Lung microvascular endothelial cell (primary cell): Measurements from ENCODE around the gene FAN1. TPM values are rescaled to one million over a fixed set of nuclear protein-coding genes. Genes with fewer than 3 reads are reported as not detected.
A peak's percentile ranks its signal among the peaks of the same experiment; 100 is the strongest.
"Not testable (repeated sequence)": the region's sequence is repeated elsewhere in the genome, so short reads cannot be mapped to it uniquely, and the experiment has no call there.

Experiments used
- DNase-seq, 2 donors: peaks; one replicate each; pipeline versions ENCODE4 v3.0.0 to v3.0.0-alpha.2; 2010; ENCODE audit warnings: low read depth in 2 of 2
- total RNA-seq: library from RNA; depleted of rRNA; stranded (reverse); fragments of >200 nt; gene quantifications from 2 replicates; pipeline ENCODE4 v1.2.1, GENCODE V29; 2014

Gene FAN1
- total RNA-seq, result 4.8 and 9.5 TPM in 2 replicates

DNA sequence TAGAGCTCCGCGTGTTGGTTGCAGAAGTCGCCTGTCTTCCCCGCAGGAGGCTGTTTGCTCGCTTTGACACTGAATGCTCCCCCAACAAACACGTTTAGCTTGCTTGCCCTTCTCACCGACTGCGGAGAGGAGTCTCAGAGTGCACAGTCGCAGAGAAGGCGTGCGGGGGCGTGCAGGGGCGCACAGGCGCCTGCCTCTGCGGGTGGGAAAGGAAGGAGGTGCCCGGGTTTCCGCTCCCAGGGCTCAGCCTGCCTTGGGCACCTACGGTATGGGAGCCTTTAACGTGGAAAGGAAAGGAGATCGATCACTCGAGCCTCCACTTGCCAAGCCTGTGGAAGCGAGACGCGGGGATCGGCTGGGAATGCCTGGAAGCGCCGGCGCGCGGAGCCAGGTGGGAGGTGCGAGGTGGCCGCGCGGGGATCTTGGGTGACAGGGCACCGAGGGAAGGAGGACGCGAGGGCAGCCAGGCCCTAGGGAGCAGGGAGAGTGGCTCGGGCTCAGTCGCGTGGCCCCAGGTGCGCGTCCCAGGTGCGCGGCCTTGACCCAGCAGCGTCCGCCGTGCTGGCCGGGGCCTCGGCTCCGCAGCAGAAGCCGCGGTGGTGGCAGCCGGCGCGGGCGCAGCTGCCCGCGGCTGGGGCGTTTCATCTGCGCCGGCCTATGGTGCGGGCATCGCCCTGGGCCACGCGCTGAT, at the start of gene FAN1:
FAN1 (plus strand) TSS at position 419 of the 691 bp plus-strand sequence. CDS start 749 bp downstream, outside the sequence.
- peak; percentile 86 to 87 for DNase-seq

DNA sequence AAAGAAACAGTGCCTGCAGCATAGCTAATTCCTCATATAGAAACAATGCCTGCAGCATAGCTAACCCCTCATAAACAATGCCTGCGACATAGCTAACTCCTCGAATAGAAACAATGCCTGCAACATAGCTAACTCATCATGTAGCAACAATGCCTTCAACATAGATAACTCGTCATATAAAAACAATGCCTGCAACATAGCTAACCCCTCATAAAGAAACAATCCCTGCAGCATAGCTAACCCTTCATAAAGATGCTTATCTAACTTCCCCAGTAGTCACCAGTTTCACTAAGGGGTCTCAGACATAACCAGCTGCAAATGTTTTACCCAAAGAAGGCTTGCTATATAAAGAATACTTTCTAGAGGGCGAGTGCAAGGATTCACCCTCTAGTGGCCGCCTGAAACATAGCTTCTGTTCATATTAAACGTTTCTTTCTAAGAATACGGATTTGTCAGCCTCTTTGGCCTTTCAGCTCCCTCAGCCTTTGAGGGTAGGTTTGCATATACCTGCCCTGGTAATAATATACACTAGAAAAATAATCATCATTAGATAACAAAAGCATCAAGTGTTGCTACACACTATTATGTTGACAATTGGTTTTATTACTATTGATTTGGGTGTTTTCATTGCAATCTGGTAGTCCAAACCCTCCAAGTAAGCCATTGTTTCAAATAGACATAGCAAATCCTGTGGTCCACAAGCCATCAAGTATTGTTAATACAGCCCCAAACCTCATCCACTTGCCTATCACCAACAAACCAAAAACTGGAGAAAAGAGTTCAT, 44.4 kb upstream of the FAN1 start:
- DNase-seq, result peak; percentile 47 to 49

DNA sequence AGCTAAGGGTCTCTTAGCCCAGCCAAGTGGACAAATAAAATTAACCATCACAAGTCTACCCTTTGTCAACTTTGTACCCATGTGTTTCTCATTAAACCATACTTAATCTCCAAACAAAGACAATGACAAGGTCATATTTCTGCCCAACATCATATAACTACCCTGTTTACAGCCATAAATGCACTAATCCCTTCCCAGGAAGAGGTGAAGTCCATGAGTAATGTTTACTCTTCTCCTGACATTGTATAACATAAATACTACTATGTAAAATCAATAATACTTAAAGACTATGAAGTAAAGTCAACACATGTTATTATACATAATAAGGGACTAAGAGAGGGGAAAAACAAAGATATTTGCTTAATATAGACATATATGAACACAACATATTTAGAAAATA, 38.5 kb upstream of the FAN1 start:
- DNase-seq, result no peak

DNA sequence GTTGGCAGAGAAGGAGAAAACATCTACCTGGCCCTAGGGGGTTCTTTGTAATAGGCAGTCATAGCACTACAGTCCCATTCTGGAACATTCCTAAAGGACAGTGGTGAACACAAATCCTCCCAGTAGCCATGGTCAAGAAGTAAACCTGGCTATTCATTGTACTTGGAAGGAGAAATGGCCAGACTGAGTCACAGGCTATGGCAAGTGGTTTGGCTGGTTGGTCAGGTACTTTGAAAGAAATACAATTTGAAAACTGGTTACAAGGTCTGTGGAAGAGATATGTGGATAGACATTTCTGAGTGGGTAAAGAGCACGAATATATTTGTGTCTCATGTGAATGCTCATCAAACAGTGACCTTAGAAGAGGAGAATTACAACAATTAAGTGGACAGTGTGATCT, 33.0 kb upstream of the FAN1 start:
- DNase-seq, result no peak

DNA sequence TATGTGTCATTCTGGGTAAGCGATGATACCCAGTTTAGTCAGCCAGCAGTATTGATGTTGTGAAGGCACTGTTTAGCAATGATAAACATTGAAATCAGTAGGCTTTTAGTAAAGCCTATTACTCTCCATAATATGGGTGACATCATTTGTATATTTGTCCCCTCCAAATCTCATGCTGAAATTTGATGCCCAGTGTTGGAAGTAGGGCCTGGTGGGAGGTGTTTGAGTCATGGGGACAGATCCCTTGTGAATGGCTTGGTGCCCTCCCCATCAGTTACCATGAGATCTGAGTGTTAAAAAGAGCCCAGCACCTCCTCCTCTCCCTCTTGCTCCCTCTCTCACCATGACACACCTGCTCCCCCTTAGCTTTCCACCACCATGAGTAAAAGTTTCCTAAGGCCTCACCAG, 31.4 kb upstream of the FAN1 start:
- no peak for DNase-seq

GRCh38 chr15:30877070-30877469, 26.6 kb upstream of the FAN1 start:
- DNase-seq, result no peak

DNA sequence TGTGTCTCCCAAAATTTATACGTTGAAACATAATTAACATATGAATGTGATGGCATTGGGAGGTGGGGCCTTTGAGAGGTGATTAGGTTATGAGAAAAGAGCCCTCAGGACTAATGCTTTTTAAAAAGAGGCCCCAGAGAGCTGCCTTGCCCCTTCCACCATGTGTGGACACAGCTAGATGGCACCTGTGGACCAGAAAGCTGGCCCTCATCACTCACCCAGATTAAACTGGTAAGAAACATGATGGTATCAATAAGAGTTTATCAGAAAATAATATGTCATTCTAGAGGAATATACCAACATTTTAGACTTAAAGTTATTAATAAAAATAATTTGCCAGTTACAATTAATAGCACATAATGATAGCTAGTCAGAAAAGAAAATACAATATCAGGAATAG, 25.2 kb upstream of the FAN1 start:
- no peak for DNase-seq

- no peak for DNase-seq
Observed at GRCh38 chr15:30882849-30883433, 20.8 kb upstream of the FAN1 start.

GRCh38 chr15:30883666-30884065, 20.0 kb upstream of the FAN1 start:
- not testable (repeated sequence) for DNase-seq

GRCh38 chr15:30885814-30886213, 17.9 kb upstream of the FAN1 start:
- peak; percentile 8 to 44 for DNase-seq

GRCh38 chr15:30889196-30889595, 14.5 kb upstream of the FAN1 start:
- DNase-seq, result no peak

DNA sequence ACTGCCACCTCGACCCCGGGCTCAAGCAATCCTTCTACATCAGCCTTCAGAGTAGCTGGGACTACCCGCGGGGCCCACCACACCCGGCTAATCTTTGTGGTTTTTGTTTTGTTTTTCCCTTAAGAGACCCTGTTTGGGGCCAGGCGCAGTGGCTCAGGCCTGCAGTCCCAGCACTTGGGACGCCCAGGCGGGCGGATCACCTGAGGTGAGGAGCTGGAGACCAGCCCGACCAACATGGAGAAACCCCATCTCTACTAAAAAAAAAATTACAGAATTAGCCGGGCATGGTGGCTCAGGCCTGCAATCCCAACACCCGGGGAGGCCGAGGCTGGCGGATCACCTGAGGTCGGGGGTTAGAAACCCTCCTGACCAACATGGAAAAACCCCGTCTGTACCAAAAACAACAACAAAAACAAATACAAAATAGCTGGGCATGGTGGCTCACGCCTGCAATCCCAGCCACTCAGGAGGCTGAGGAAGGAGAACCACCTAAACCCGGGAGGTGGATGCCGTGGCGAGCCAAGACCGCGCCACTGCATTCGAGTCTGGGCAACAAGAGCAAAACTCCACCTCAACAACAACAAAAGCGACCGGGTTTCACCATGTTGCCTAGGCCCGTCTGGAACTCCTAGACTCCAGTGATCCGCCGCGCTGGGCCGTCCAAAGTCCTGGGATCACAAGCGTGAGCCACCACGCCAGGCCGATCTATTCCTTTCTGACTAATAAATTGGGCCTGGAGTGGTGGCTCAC, 8.1 kb upstream of the FAN1 start:
- no peak for DNase-seq

GRCh38 chr15:30896211-30896606, 7.5 kb upstream of the FAN1 start:
- DNase-seq, result no peak

GRCh38 chr15:30901889-30902288, 1.8 kb upstream of the FAN1 start:
- DNase-seq, result no peak

DNA sequence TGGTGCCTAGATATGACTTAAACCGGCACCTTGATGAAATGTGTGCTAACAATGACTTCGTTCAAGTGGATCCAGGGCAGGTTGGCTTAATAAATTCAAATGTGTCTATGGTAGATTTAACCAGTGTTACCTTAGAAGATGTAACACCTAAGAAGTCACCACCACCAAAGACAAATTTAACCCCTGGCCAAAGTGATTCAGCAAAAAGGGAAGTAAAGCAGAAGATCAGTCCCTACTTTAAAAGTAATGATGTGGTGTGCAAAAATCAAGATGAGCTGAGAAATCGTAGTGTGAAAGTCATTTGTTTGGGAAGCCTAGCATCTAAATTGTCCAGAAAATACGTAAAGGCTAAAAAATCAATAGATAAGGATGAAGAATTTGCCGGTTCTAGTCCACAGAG, 1.1 kb downstream of the FAN1 start:
- DNase-seq, result no peak

- peak in 1 of 2 donors; percentile 31 for DNase-seq
Observed at GRCh38 chr15:30905821-30906220, 2.1 kb downstream of the FAN1 start.

- DNase-seq, result no peak
Observed at GRCh38 chr15:30906366-30906765, 2.7 kb downstream of the FAN1 start.

GRCh38 chr15:30913761-30914160, 10.0 kb downstream of the FAN1 start:
- DNase-seq, result no peak

GRCh38 chr15:30917013-30917412, 13.3 kb downstream of the FAN1 start:
- no peak for DNase-seq

DNA sequence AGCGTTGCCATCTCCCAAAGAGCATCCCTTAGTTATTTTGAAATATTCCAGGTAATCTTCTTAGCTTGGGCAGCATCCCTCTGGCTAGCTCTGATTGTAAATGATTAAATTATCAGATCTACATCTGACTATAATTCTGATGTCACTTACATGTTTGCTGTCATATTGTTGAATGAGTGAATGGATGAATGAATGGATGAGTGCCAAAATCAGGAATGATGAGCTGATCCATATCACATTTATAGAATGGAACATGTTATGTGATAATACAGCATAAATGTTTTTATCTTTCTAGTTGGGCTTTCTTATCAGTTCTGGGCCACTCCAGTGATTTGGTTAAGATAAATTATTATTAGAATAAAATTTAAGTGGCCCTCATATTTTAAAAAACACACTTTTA, 14.0 kb downstream of the FAN1 start:
- no peak for DNase-seq

DNA sequence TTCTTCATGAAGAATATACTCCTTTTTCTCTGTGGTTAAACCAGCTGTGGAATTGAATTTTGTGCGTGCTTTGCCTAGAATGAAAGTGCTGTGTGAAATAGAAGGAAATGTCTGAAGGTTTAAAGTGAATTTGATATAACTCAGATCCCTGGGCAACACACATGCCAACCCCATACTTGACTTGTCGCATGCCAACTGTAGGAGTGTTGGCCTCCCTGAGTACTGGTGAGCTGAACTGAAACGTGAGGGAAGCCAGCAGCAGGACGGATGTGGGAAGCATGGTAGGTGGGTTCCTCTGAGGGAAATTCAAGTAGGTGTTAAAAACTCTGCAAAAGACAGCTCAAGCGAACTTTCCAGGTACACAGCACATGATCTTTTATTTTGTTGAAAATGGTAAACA, 14.7 kb downstream of the FAN1 start:
- DNase-seq, result no peak
